PFSK-1 (cell line): ENCODE results near the gene ALX4.

Experiments used
- POLR2AphosphoS5 ChIP-seq: IDR thresholded peaks from 2 replicates; pipeline ENCODE4 v1.6.1; 2012; ENCODE audit warnings: low read depth, mild to moderate bottlenecking, control low read depth, low read length, moderate library complexity
- TAF1 ChIP-seq: IDR thresholded peaks from 2 replicates; pipeline ENCODE4 v1.6.1; 2012; ENCODE audit warnings: low read length, control low read depth, borderline replicate concordance; ENCODE audit not compliant: insufficient read depth
- TF ChIP-seq, protein P1 (sequence below), 2 experiments: IDR thresholded peaks; 2 replicates each; pipeline versions ENCODE4 v1.6.1 to v1.8.0; 2011 to 2012; ENCODE audit warnings: low read depth in 2 of 2, low read length in 2 of 2, control low read depth in 1 of 2, inconsistent platforms in 1 of 2, mild to moderate bottlenecking in 1 of 2, moderate library complexity in 1 of 2; ENCODE audit not compliant: insufficient read depth in 1 of 2

DNA sequence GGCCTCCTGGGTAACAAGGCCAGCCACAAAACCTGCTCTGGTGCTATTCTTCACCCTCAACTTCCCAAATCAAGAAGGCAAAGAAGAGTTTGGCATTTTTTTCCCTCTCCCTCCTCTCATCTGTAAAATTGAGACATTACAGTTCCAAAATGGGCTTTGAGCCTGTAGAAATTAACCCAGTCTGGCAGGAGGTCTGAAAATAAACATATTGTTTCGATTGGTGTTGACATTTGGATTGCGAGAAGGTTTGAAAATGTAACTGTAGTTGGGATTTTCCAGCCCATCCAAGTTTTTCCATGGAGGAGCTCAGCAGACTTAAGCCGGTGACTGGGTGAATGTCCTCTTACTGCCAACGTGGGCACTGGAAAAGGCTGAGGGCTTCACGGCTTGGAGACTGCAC lies 35.0 kb upstream of the ALX4 start:
- TF ChIP-seq POLR2AphosphoS5 (no peak), TAF1 (no peak)
- TF ChIP-seq, protein P1, sequence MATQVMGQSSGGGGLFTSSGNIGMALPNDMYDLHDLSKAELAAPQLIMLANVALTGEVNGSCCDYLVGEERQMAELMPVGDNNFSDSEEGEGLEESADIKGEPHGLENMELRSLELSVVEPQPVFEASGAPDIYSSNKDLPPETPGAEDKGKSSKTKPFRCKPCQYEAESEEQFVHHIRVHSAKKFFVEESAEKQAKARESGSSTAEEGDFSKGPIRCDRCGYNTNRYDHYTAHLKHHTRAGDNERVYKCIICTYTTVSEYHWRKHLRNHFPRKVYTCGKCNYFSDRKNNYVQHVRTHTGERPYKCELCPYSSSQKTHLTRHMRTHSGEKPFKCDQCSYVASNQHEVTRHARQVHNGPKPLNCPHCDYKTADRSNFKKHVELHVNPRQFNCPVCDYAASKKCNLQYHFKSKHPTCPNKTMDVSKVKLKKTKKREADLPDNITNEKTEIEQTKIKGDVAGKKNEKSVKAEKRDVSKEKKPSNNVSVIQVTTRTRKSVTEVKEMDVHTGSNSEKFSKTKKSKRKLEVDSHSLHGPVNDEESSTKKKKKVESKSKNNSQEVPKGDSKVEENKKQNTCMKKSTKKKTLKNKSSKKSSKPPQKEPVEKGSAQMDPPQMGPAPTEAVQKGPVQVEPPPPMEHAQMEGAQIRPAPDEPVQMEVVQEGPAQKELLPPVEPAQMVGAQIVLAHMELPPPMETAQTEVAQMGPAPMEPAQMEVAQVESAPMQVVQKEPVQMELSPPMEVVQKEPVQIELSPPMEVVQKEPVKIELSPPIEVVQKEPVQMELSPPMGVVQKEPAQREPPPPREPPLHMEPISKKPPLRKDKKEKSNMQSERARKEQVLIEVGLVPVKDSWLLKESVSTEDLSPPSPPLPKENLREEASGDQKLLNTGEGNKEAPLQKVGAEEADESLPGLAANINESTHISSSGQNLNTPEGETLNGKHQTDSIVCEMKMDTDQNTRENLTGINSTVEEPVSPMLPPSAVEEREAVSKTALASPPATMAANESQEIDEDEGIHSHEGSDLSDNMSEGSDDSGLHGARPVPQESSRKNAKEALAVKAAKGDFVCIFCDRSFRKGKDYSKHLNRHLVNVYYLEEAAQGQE (IDR thresholded peaks at IDR 0.05; ENCODE audit: insufficient read depth in 1 of 2, low read depth in 2 of 2, low read length in 2 of 2), result no peak
